GM12878 (cell line): ENCODE results near the gene KCTD17. TPM values are rescaled to one million over a fixed set of nuclear protein-coding genes. Genes with fewer than 3 reads are reported as not detected.

Source experiments
- ATAC-seq: fragments of 200-7000 bp; cut with Tn5 transposase; 3 replicates; pipeline ENCODE4 v1.9.1; 2020; ENCODE audit warnings: mild to moderate bottlenecking, moderate library complexity
- BruUV-seq: library from RNA; stranded (reverse); fragments of 400-500 nt; replicated peaks from 2 replicates; lab custom pipeline; 2021; lab: Mats Ljungman, UMichigan
- CTCF ChIA-PET: fragments of 300-600 bp; sonication (Branson Sonifier 250); formaldehyde crosslinking; extraction: SDS; loops from one replicate; lab custom pipeline; 2021; ENCODE audit warnings: inconsistent platforms; lab: Yijun Ruan, JAX
- POLR2A ChIA-PET: fragments of 350-600 bp; formaldehyde crosslinking; extraction: SDS; loops from one replicate; lab custom pipeline; 2021; ENCODE audit warnings: inconsistent platforms; lab: Charles Lee
- RAD21 ChIA-PET: fragments of 300-600 bp; sonication (Branson Sonifier 250); formaldehyde crosslinking; loops from one replicate; lab custom pipeline; 2023; ENCODE audit warnings: antibody characterized with exemption; ENCODE audit not compliant: unreplicated experiment; lab: Charles Lee
- SMC1A ChIA-PET: fragments of 300-600 bp; sonication (Branson Sonifier 250); formaldehyde crosslinking; loops from one replicate; lab custom pipeline; 2023; ENCODE audit not compliant: unreplicated experiment, uncharacterized antibody; lab: Charles Lee
- DNase-seq: peaks from one replicate; pipeline ENCODE4 v3.0.0-alpha.2; 2011; ENCODE audit warnings: low read depth, low spot score
- FAIRE-seq: peaks from 3 replicates; lab custom pipeline; 2011; peaks lifted over from hg19 to GRCh38; lab: Jason Lieb, UNC
- H2AFZ ChIP-seq: 2 replicates; pipeline ENCODE4 v1.6.0; 2011; ENCODE audit warnings: low read depth, low read length, control low read depth; ENCODE audit not compliant: control insufficient read depth
- H3K27ac ChIP-seq: 2 replicates; pipeline ENCODE4 v1.5.1; 2011; ENCODE audit warnings: control low read depth; ENCODE audit not compliant: control insufficient read depth, insufficient read depth
- H3K27me3 ChIP-seq, 2 experiments: replicated peaks in 1 of 2; 2 replicates each; pipeline versions ENCODE4 v1.6.0 to v1.6.1; 2011; ENCODE audit warnings: low read length in 1 of 2; ENCODE audit not compliant: control insufficient read depth in 2 of 2, insufficient read depth in 2 of 2
- H3K36me3 ChIP-seq, 2 experiments: 2 replicates each; pipeline ENCODE4 v1.5.1; 2011; ENCODE audit warnings: low read length in 1 of 2; ENCODE audit not compliant: control insufficient read depth in 2 of 2, insufficient read depth in 2 of 2
- H3K4me1 ChIP-seq: 2 replicates; pipeline ENCODE4 v1.6.1; 2011; ENCODE audit warnings: mild to moderate bottlenecking, low read length, moderate library complexity, mixed read lengths; ENCODE audit not compliant: control insufficient read depth, insufficient read depth
- H3K4me2 ChIP-seq: 2 replicates; pipeline ENCODE4 v1.6.0; 2011; ENCODE audit warnings: control low read depth; ENCODE audit not compliant: control insufficient read depth, insufficient read depth
- H3K4me3 ChIP-seq: fragments of 200-600 bp; sonication (generic); 2 replicates; pipeline ENCODE4 v1.5.1; 2016
- H3K79me2 ChIP-seq: 2 replicates; pipeline ENCODE4 v1.6.0; 2011; ENCODE audit warnings: low read length; ENCODE audit not compliant: control insufficient read depth, insufficient read depth
- H3K9ac ChIP-seq: 2 replicates; pipeline ENCODE4 v1.8.0; 2011; ENCODE audit warnings: low read length, control low read depth, mixed read lengths; ENCODE audit not compliant: control insufficient read depth, insufficient read depth
- H3K9me3 ChIP-seq: replicated peaks from 3 replicates; pipeline ENCODE4 v1.5.1; 2011; ENCODE audit warnings: mild to moderate bottlenecking, low read length; ENCODE audit not compliant: control insufficient read depth, insufficient read depth
- H4K20me1 ChIP-seq: 2 replicates; pipeline ENCODE4 v1.6.0; 2011; ENCODE audit not compliant: control insufficient read depth, insufficient read depth
- DPF2 ChIP-seq: fragments of 450-650 bp; IDR thresholded peaks from 2 replicates; pipeline ENCODE4 v1.6.1; 2017; ENCODE audit warnings: mild to moderate bottlenecking
- HCFC1 ChIP-seq: fragments of 150-350 bp; IDR thresholded peaks from 2 replicates; pipeline ENCODE4 v1.6.1; 2014; ENCODE audit warnings: low read length
- LARP7 ChIP-seq: fragments of 450-650 bp; IDR thresholded peaks from 2 replicates; pipeline ENCODE4 v1.6.1; 2017; ENCODE audit warnings: mild to moderate bottlenecking
- SMAD5 ChIP-seq: IDR thresholded peaks from 2 replicates; pipeline ENCODE4 v1.6.1; 2016; ENCODE audit warnings: antibody characterized with exemption, low read depth
- ZNF217 ChIP-seq: fragments of 450-650 bp; IDR thresholded peaks from 2 replicates; pipeline ENCODE4 v1.6.1; 2017; ENCODE audit warnings: antibody characterized with exemption, mild to moderate bottlenecking
- ZNF384 ChIP-seq: IDR thresholded peaks from 2 replicates; pipeline ENCODE4 v1.6.1; 2012; ENCODE audit warnings: low read depth, mild to moderate bottlenecking, low read length, improper control_type of control experiment, borderline replicate concordance
- ZSCAN29 ChIP-seq: fragments of 450-650 bp; IDR thresholded peaks from 2 replicates; pipeline ENCODE4 v1.6.1; 2017; ENCODE audit warnings: mild to moderate bottlenecking, moderate library complexity
- ZZZ3 ChIP-seq: IDR thresholded peaks from 2 replicates; pipeline ENCODE4 v1.6.1; 2011; ENCODE audit warnings: low read depth; ENCODE audit not compliant: control insufficient read depth, insufficient read length
- WGBS: methylation state at CpG from one replicate; pipeline ENCODE4 v1.1.6; 2016; ENCODE audit warnings: low lambda C conversion rate; ENCODE audit not compliant: insufficient replicate concordance, insufficient coverage; ENCODE audit errors: missing lambda C conversion rate; 5-methylcytosine and 5-hydroxymethylcytosine counted together
- in situ Hi-C: fragments of 300-500 bp; cut with MboI; formaldehyde crosslinking; loops from 9 replicates; pipeline ENCODE4 v1.14.3; 2018; ENCODE audit warnings: mixed read lengths
- intact Hi-C: fragments of 100-400 bp; cut with micrococcal nuclease; formaldehyde crosslinking; loops from one replicate; pipeline ENCODE4 v1.14.2; 2022; ENCODE audit not compliant: unreplicated experiment
- polyA plus RNA-seq, 11 experiments: library from polyadenylated mRNA; depleted of rRNA in 4 of 11; unstranded in 6 of 11; stranded (reverse) in 5 of 11; fragments of >200 nt; fragmentation: Nextera tagmentation in 4 of 11; fragmentation: Illumina TruSeq in 1 of 11; extraction: Ambion mirVana in 4 of 11; extraction: Trizol in 1 of 11; gene quantifications; 1 replicate in 1 of 11; 2 replicates in 10 of 11; pipeline versions ENCODE4 v1.2.1 to v1.2.3, GENCODE V29; 2011 to 2016; ENCODE audit warnings: inconsistent platforms in 2 of 11, missing spikeins in 2 of 11, low read depth in 1 of 11
- total RNA-seq, 4 experiments: library from RNA; depleted of rRNA in 3 of 4; stranded (reverse); fragments of >200 nt in 3 of 4; fragmentation: Illumina TruSeq in 1 of 4; extraction: Trizol in 1 of 4; gene quantifications; 2 replicates each; pipeline versions ENCODE4 v1.2.1 to v1.2.3, GENCODE V29; 2013 to 2021
- TF ChIP-seq, protein P1 (sequence below): fragments of 450-650 bp; IDR thresholded peaks from 2 replicates; pipeline ENCODE4 v1.6.1; 2016; ENCODE audit warnings: mild to moderate bottlenecking

The KCTD17 gene
- total and polyA plus RNA-seq, 10 of the 15 experiments (the other 5 are each of a cell fraction or from before 2014, with no cell fraction given): 0.16 to 18.4 (median 10.1) TPM; not detected in 1

DNA sequence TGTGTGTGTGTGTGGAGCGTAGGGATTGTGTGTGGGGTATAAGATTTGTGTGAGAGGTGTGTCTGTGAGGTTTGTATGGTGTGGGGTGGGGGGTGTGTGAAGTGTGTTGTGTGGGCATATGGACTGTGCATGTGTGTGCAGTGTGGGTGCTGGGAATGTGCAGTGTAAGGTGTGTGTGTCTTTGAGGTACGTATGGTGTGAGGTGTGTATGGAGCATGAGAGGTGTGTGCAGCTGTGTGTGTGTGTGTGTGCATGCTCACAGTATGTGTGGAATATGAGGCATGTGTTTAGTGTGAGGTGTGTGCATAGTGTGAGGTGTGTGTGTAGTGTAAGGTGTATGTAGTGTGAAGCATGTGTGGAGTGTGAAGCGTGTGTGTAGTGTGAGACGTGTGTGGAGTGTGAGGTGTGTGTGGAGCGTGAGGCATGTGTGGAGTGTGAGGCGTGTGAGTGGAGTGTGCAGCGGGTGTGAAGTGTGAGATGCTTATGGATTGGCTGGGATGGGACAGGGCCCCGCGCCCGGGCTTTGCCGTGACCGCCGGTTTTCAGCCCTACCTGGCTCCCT lies 59.7 kb downstream of the KCTD17 start:
- no peak overlapping the region for H3K4me3 ChIP-seq
- SMC1A ChIA-PET: no interaction called here
- no peak overlapping the region for H3K27ac ChIP-seq
- DNase-seq (no peak), FAIRE-seq (peak; percentile 27), ATAC-seq (no peak)
- CTCF ChIA-PET: interaction anchor here (0.5 kb wide), 1 partner anchor 990 kb away, joined by 3 read pairs; no protein-coding TSS in a partner anchor
- no peak overlapping the region for H3K4me2 ChIP-seq
- TF ChIP-seq LARP7 (no peak), ZSCAN29 (no peak), HCFC1 (no peak), SMAD5 (no peak), ZZZ3 (no peak), ZNF384 (no peak), DPF2 (no peak), ZNF217 (no peak)
- TF ChIP-seq, protein P1, sequence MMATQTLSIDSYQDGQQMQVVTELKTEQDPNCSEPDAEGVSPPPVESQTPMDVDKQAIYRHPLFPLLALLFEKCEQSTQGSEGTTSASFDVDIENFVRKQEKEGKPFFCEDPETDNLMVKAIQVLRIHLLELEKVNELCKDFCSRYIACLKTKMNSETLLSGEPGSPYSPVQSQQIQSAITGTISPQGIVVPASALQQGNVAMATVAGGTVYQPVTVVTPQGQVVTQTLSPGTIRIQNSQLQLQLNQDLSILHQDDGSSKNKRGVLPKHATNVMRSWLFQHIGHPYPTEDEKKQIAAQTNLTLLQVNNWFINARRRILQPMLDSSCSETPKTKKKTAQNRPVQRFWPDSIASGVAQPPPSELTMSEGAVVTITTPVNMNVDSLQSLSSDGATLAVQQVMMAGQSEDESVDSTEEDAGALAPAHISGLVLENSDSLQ: no peak
- WGBS: 79% methylated on average over 13 of the region's 13 CpGs
- H2AFZ ChIP-seq: no peak overlapping the region
- RAD21 ChIA-PET: no interaction called here
- H3K9ac ChIP-seq: no peak overlapping the region
- no peaks in the 10 kb centered on the region for H3K4me1 ChIP-seq
- H4K20me1 ChIP-seq: no peaks in the 10 kb centered on the region
- no peaks in the 10 kb centered on the region for H3K79me2 ChIP-seq
- intact Hi-C loops: no loop called here
- H3K27me3 ChIP-seq: no peaks in the 10 kb centered on the region
- BruUV-seq: no TSS peak
- H3K36me3 ChIP-seq: no peaks in the 10 kb centered on the region
- in situ Hi-C loops: no loop called here
- POLR2A ChIA-PET: interaction anchor here (0.6 kb wide), 1 partner anchor 93 kb away, joined by 3 read pairs; no protein-coding TSS in a partner anchor
- no peaks in the 10 kb centered on the region for H3K9me3 ChIP-seq
